ENCODE data around the gene ZC3H10.
"Not testable (repeated sequence)": the region's sequence is repeated elsewhere in the genome, so short reads cannot be mapped to it uniquely, and the experiment has no call there.

Gene ZC3H10

DNA sequence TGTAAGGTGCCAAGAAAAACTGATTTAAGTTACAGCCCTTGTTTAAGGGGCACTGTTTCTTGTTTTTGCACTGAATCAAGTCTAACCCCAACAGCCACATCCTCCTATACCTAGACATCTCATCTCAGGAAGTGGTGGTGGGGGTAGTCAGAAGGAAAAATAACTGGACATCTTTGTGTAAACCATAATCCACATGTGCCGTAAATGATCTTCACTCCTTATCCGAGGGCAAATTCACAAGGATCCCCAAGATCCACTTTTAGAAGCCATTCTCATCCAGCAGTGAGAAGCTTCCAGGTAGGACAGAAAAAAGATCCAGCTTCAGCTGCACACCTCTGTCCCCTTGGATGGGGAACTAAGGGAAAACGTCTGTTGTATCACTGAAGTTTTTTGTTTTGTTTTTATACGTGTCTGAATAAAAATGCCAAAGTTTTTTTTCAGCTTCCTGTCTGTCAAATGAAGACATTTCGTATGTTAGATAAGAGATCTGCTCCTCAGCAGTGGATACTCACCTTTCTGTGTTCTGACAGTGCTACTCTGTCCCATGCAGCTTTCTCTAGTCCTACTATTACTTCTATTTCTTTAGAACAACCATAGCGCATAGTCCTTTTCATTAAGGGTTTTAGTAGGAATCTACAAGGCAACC, 14.9 kb upstream of the ZC3H10 start:
- no peak for DNase-seq

DNA sequence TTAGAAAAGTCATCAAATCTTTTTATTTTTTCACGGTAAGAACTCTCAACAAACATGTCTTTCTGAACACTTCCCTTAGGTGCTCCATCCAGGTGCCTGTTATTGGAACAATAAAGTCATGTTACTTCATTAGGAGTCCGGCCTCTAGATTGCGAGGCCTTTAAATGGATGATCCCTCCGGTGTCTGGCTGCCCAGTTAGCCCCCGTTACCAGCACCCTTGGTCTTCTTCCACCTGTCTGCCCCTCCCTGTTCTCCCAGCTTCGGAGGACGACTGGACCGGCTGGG, 14.3 kb upstream of the ZC3H10 start:
- DNase-seq = no peak

DNA sequence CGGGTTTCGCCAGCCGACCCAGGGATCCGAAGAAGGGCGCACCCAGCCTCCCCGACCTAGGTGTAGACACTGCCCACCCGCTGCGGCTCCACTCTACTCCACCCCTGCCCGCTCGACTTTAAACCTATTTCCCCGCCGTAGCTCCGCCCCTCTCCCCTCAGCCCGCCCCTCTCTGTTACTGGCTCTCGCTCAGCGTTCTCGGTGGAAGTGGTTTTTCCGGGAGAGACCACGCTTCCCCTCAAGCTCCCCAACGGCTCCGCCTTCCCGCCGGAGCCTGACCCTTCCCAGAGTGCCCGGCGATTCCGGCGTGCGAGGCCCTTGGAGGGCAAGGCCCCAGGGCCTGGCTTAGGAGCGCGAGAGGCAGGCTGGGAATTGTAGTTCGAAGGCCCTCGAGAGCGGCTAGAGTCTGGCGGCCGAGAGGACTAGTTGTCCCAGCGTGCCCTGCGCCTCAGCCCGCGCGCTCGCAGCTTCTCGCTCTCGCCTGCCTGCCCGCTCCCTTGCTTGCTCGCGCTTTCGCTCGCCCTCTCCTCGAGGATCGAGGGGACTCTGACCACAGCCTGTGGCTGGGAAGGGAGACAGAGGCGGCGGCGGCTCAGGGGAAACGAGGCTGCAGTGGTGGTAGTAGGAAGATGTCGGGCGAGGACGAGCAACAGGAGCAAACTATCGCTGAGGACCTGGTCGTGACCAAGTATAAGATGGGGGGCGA, 13.8 kb upstream of the ZC3H10 start, which contains the start of gene PA2G4:
Gene PA2G4, plus strand, starts transcription at position 451 of the 706 bp plus-strand sequence. Its CDS starts 179 bp downstream, at position 630.
- peak; percentile 90 for DNase-seq

DNA sequence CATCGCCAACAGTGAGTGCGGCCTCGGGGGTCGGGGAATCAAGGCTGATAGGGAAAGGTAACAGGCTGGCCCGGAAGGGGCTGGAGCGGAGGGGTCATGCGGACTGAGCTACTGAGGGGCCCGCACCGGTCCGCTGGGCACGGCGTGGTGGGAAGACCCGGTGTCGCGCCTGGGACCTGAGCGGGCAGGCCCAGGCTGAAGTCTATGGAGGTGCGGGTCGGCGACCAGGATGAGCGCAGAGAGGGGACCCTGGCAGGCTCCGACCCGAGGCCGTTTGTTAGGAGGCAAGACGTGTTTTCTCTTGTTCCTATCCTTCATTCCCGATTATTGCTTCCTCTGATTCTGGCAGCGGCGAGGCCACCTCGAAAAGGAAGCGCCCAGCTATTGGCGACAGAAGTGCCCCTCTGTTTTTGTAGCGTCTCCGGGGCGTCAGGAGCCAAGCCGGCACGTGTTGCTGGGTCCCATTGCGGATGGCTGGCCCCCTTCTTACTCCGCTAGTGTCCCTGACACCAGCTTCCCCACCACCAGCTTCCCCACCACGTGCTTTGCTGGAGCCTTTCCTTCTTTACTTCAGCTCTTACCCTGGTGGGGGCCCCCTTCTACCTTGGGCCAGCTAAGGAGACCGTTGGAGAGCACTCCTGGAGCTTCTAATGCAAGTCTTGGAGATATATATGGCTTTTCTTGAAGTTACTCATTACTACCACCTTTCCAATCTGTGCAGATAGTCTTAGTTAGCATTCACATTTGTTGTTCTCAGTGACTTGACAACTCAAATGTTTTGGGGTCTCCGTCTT, 13.1 kb upstream of the ZC3H10 start:
- DNase-seq = no peak

GRCh38 chr12:56105609-56105902, 12.5 kb upstream of the ZC3H10 start:
- DNase-seq = no peak

DNA sequence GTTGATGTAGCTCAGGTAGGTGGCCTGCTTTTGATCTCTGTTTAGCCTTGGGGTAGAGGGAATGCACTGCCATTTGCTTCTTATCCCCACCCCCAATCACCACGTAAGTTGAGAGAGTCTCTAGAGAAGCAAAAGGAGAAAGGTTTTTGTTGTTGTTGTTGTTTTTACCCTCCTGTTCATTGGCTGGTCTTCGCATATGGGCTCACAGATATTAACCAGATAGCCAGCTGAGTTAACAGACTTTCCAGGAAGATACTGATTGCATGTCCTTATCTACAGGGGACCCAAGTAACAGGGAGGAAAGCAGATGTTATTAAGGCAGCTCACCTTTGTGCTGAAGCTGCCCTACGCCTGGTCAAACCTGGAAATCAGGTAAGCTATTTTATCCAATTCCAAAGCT, 10.8 kb upstream of the ZC3H10 start:
- DNase-seq = no peak

DNA sequence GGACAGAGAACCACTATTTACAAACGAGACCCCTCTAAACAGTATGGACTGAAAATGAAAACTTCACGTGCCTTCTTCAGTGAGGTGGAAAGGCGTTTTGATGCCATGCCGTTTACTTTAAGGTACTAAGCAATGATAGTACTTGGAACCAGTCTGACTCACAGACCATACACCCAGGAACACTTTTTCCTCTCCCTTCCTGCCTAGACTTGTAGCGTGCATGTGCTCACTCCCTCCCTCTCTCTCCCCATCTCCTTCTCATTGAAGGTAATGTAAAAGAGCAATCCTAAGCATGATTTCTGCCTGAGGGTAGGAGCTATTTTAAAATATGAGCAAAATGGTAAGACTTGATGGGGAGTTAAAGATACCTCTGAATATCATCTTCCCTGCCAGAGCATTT, 7.5 kb upstream of the ZC3H10 start:
- no peak for DNase-seq

- no peak for DNase-seq
Measured at GRCh38 chr12:56114084-56114483, 4.0 kb upstream of the ZC3H10 start.

DNA sequence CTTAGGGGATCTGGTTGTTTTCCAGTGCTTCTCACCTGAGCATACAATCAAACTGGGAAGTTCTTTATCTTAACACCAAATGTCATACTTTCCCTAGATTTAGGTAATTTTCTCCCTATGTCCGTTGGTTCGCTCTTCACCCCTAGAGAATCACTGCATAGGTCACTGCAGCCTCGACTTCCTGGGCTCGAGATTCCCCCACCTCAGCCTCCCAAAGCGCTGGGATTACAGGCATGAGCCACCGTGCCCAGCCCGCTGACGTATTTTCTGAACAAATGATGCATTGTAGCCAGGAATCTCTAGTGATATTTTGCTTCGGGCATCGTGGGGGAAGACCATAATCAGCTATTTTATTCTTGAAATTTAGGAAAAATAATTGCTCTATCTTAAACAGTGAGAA, 2.7 kb upstream of the ZC3H10 start:
- DNase-seq = no peak

- peak; percentile 89 for DNase-seq
Measured at GRCh38 chr12:56116267-56117081, 1.6 kb upstream of the ZC3H10 start, which contains the start of gene RPL41. Gene RPL41 (plus strand): TSS chr12:56116633.

GRCh38 chr12:56117082-56117706, 872 bp upstream of the ZC3H10 start:
- not testable (repeated sequence) for DNase-seq

DNA sequence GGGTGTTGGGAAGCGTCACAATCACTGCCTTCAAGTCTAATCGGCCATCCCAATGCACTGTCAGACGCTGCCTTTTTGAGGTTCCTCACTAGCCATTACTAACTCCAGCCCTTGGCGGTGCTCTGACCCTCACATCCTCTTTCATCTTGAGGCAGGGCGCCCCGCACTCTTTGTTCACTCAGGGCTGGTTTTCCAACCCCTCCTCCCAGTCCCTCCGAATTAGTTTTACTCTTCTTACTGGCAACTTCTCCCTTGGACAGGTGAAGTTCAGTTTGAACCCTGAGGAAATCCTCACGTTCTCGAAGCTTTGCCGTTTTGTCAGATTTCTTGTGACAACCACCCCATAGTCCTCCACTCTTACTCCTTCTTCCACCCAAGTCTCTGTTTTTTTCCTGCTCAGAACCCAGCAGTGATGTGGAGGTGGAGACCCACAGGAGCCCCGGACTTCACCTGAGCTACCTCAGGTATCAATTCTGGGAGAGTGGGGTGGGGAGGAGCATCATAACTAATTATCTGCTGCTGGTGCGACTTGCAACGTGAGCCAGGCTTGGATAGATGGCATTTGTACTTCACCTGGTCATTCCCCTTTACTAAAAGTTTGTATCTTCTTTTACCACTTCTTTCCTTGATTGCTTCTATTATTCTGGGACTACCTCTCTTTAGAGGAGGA, 757 bp downstream of the ZC3H10 start:
- DNase-seq = no peak

DNA sequence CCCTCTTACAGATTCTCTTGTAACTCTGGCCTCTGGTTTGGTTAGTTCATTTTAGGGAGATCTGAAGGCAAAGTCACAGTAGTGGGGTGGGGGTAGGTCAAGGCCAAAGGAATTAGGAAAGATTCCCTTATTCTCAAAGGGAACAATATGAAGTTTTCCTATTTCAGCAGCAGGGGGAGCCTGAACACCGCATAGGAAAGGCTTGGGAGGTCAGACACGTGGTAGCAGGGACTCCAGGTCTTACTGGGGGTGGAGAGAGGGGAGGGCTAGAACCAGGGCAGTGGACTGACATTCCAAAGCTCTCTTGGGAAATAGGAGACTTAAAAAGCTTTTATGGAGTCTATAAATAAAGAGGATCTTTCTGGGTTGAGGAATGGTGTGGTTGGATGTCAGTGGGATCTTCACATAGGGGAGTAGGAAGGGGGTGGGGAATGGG, 1.3 kb downstream of the ZC3H10 start:
- peak; percentile 37 for DNase-seq

DNA sequence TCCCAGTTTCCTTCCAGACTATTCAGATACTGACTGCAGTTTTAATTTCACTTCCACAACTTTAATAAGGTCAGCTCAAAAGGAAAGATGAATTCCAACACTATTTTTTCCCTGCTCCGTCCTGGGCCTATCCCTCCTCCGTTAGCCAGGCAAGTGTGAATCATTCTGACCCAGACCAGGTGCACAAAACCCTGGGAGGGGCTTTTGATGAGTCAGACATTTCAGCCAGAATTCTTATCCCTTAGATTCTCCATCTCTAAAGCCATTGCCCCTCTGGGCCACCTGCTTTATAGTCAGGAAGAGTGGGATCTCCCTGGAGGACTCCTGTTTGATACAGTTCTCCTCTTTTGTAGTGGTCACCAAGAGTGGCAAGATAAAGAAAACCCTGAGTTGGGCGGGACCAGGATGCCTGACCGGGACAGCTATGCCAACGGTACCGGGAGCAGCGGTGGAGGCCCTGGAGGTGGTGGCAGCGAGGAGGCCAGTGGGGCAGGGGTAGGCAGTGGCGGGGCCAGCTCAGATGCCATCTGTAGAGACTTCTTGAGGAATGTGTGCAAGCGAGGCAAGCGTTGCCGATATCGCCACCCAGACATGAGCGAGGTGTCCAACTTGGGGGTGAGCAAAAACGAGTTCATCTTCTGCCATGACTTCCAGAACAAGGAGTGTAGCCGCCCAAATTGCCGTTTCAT, 2.2 kb downstream of the ZC3H10 start:
- DNase-seq = no peak

DNA sequence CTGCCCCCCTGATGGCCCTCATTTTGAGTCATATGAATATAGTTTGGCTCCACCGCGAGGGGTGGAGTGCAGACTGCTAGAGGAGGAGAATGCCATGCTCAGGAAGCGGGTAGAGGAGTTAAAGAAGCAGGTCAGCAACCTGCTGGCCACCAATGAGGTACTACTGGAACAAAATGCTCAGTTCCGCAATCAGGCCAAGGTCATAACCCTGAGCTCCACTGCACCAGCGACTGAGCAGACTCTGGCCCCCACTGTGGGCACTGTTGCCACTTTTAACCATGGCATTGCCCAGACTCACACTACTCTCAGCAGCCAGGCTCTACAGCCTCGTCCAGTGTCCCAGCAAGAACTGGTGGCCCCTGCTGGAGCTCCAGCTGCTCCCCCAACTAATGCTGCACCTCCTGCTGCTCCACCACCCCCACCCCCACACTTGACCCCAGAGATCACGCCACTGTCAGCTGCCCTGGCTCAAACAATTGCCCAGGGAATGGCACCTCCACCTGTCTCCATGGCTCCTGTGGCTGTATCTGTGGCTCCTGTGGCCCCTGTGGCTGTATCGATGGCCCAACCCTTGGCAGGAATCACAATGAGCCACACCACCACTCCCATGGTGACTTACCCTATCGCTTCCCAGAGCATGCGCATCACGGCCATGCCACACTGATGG, 3.3 kb downstream of the ZC3H10 start:
- DNase-seq = no peak

DNA sequence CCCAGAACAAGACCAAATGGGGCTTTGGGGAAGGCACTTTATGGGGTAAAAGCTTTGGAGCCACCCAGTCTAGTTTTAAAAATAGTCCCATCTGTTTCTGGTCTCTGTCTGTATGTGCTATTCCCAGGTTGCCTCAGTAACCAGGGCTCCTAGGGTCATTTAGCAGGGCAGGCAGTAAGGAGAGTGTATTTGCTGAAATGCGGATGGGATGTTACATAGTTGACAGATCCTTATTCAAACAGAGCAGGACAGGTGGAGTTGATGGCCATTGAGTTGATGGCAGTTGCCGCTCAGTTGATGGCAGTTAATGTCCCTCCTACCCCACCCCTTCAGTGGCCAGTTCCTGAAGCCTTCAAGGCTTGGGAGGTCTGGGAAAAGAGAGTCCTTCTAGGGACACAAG, 4.6 kb downstream of the ZC3H10 start:
- no peak for DNase-seq

DNA sequence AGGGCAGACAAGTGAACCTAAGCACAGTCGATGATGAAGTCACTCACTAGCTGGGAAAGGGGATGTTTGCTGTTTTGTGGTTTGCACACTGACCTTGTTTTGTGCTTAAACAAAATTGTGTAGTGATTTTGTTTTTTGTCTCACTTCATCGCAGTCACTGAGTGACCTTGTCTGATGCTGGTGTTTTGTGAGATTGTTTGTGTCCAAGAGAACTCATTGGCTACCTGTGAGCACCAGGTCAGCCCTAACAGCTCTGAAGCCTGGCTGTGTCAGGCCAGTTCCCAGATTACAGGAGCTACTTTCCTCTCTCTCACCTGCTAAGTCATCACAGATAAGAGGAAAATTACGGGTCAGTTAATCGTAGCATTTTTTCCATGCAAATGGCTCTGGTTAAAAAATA, 6.1 kb downstream of the ZC3H10 start:
- DNase-seq = no peak

- no peak for DNase-seq
Measured at GRCh38 chr12:56126732-56127239, 8.7 kb downstream of the ZC3H10 start.

GRCh38 chr12:56127485-56127887, 9.4 kb downstream of the ZC3H10 start:
- DNase-seq = no peak

GRCh38 chr12:56127888-56128669, 10.0 kb downstream of the ZC3H10 start, which contains the start of gene ESYT1:
Gene ESYT1 (plus strand): TSS chr12:56128267. CDS start chr12:56128320, 53 bp downstream.
- peak; percentile 90 for DNase-seq
